PC-3 (cell line): Measurements from ENCODE around the gene GGNBP2. TPM values are rescaled to one million over a fixed set of nuclear protein-coding genes. Genes with fewer than 3 reads are reported as not detected.

Experiments used
- ATAC-seq: fragments of 200-7000 bp; cut with Tn5 transposase; 2 replicates; pipeline ENCODE4 v1.9.1; 2020; ENCODE audit warnings: mild to moderate bottlenecking, moderate library complexity
- BruUV-seq: library from RNA; stranded (reverse); fragments of 400-500 nt; replicated peaks from 2 replicates; lab custom pipeline; 2021; lab: Mats Ljungman, UMichigan
- CTCF ChIA-PET: fragments of 300-600 bp; sonication (Branson Sonifier 250); formaldehyde crosslinking; loops from one replicate; lab custom pipeline; 2022; ENCODE audit warnings: antibody characterized with exemption; lab: Charles Lee
- POLR2A ChIA-PET: fragments of 300-600 bp; sonication (Branson Sonifier 250); formaldehyde crosslinking; loops from one replicate; lab custom pipeline; 2022; ENCODE audit warnings: antibody characterized with exemption; ENCODE audit not compliant: unreplicated experiment; lab: Charles Lee
- DNase-seq: peaks from one replicate; pipeline ENCODE4 v3.0.0-alpha.2; 2015
- H2AFZ ChIP-seq: fragments of 300-600 bp; sonication (generic); 2 replicates; pipeline ENCODE4 v1.6.0; 2016; ENCODE audit warnings: antibody characterized with exemption, low read length
- H3F3A ChIP-seq: fragments of 300-600 bp; sonication (generic); one replicate; pipeline ENCODE4 v1.6.0; 2017; ENCODE audit warnings: antibody characterized with exemption, low read length, control low read depth, mild to moderate bottlenecking; ENCODE audit not compliant: unreplicated experiment
- H3K27ac ChIP-seq: fragments of 300-600 bp; sonication (generic); 2 replicates; pipeline ENCODE4 v1.5.1; 2016; ENCODE audit warnings: mild to moderate bottlenecking, low read length
- H3K27me3 ChIP-seq: fragments of 300-600 bp; sonication (generic); 2 replicates; pipeline ENCODE4 v1.6.1; 2016; ENCODE audit warnings: low read length, mixed read lengths
- H3K36me3 ChIP-seq: fragments of 300-600 bp; sonication (generic); 2 replicates; pipeline ENCODE4 v1.6.1; 2016; ENCODE audit warnings: low read depth, mixed run types, low read length, mixed read lengths
- H3K4me1 ChIP-seq: fragments of 300-600 bp; sonication (generic); 2 replicates; pipeline ENCODE4 v1.5.1; 2016; ENCODE audit warnings: low read length; ENCODE audit not compliant: insufficient read depth
- H3K4me2 ChIP-seq: fragments of 300-600 bp; sonication (generic); 2 replicates; pipeline ENCODE4 v1.6.0; 2016; ENCODE audit warnings: low read length
- H3K4me3 ChIP-seq: fragments of 300-600 bp; sonication (generic); 2 replicates; pipeline ENCODE4 v1.5.1; 2016; ENCODE audit warnings: mild to moderate bottlenecking, low read length, mixed read lengths
- H3K79me2 ChIP-seq: fragments of 300-600 bp; sonication (generic); 2 replicates; pipeline ENCODE4 v1.6.1; 2017; ENCODE audit warnings: low read length, mixed read lengths
- H3K9ac ChIP-seq: fragments of 300-600 bp; sonication (generic); 2 replicates; pipeline ENCODE4 v1.6.0; 2016; ENCODE audit warnings: mild to moderate bottlenecking, low read length
- H3K9me2 ChIP-seq: fragments of 300-600 bp; sonication (generic); replicated peaks from 2 replicates; pipeline ENCODE4 v1.6.1; 2016; ENCODE audit warnings: mixed run types, low read length, mixed read lengths
- H3K9me3 ChIP-seq: fragments of 300-600 bp; sonication (generic); 2 replicates; pipeline ENCODE4 v1.6.1; 2016; ENCODE audit warnings: low read length, mixed read lengths
- H4K20me1 ChIP-seq: fragments of 300-600 bp; sonication (generic); 2 replicates; pipeline ENCODE4 v1.6.1; 2016; ENCODE audit warnings: low read length, mixed read lengths
- CTCF ChIP-seq: fragments of 300-600 bp; sonication (generic); conservative IDR thresholded peaks from 2 replicates; pipeline ENCODE4 v1.5.1; 2017; ENCODE audit warnings: antibody characterized with exemption, low read depth, mild to moderate bottlenecking, low read length
- EZH2 ChIP-seq: fragments of 300-600 bp; sonication (generic); IDR thresholded peaks from one replicate; pipeline ENCODE4 v1.6.1; 2017; ENCODE audit warnings: antibody characterized with exemption, mild to moderate bottlenecking, low read length; ENCODE audit not compliant: unreplicated experiment
- EZH2phosphoT487 ChIP-seq: fragments of 300-600 bp; sonication (generic); IDR thresholded peaks from 2 replicates; pipeline ENCODE4 v1.6.1; 2018; ENCODE audit warnings: mild to moderate bottlenecking, antibody characterized with exemption, low read length, borderline replicate concordance
- intact Hi-C: fragments of 100-400 bp; cut with micrococcal nuclease; formaldehyde crosslinking; loops from 2 replicates; pipeline ENCODE4 v1.9.0; 2023
- total RNA-seq: library from RNA; depleted of rRNA; stranded (reverse); fragments of >200 nt; gene quantifications from 2 replicates; pipeline ENCODE4 v1.2.3, GENCODE V29; 2014

GGNBP2 gene
- total RNA-seq, 1 experiment from 2014 or later: 33.0 TPM

- H3K36me3 ChIP-seq: peaks cover 7% of the 10 kb centered on the region
- TF ChIP-seq CTCF (no peak), EZH2 (no peak), EZH2phosphoT487 (no peak)
- POLR2A ChIA-PET: no interaction called here
- ATAC-seq (peak; percentile 94), DNase-seq (peak; percentile 67)
- CTCF ChIA-PET: interaction anchor here (1.6 kb wide), 1 partner anchor 11 kb away, joined by 17 read pairs; no protein-coding TSS in a partner anchor
- no peaks in the 10 kb centered on the region for H3K27me3 ChIP-seq
- H4K20me1 ChIP-seq: no peaks in the 10 kb centered on the region
- H3K9ac ChIP-seq: peak within 1 kb of the TSS; percentile 78
- H3K4me2 ChIP-seq: peak within 1 kb of the TSS; percentile 82
- no peaks in the 10 kb centered on the region for H3F3A ChIP-seq
- no peaks in the 10 kb centered on the region for H3K9me2 ChIP-seq
- no peak within 1 kb of the TSS for H3K27ac ChIP-seq
- H3K4me1 ChIP-seq: peaks cover 10% of the 10 kb centered on the region; the same call in 1 of the 2 replicates
- intact Hi-C loops: no loop called here
- BruUV-seq: no TSS peak
- no peaks in the 10 kb centered on the region for H3K9me3 ChIP-seq
- H3K4me3 ChIP-seq: peak within 1 kb of the TSS; percentile 80
- peak within 1 kb of the TSS; percentile 73 for H2AFZ ChIP-seq
- H3K79me2 ChIP-seq: peaks cover 20% of the 10 kb centered on the region
These were observed 47.0 kb downstream of the GGNBP2 start, which contains the start of gene DHRS11 for GRCh38 chr17:36591434-36592315. DHRS11 (plus strand) TSS chr17:36591879; CDS start chr17:36592010, 131 bp downstream.

GRCh38 chr17:36592316-36592715 is 47.6 kb downstream of the GGNBP2 start:
- Histone ChIP-seq H3K9me2 (no peaks in the 10 kb centered on the region), H3K4me2 (peak overlapping the region; percentile 82), H3K27ac (no peak overlapping the region), H3F3A (no peaks in the 10 kb centered on the region), H3K9me3 (no peaks in the 10 kb centered on the region), H3K4me1 (peaks cover 10% of the 10 kb centered on the region; the same call in 1 of the 2 replicates), H3K9ac (peak overlapping the region; percentile 78), H4K20me1 (no peaks in the 10 kb centered on the region), H3K36me3 (peaks cover under 1% of the 10 kb centered on the region; the same call in 1 of the 2 replicates), H3K27me3 (no peaks in the 10 kb centered on the region), H3K4me3 (peak overlapping the region; percentile 80), H3K79me2 (peaks cover 20% of the 10 kb centered on the region), H2AFZ (peak overlapping the region; percentile 73)
- ATAC-seq (peak; percentile 48), DNase-seq (peak; percentile 22)
- BruUV-seq: no TSS peak
- no peak for TF ChIP-seq EZH2
- TF ChIP-seq CTCF: no peak
- TF ChIP-seq EZH2phosphoT487: no peak
- intact Hi-C loops: no loop called here
- ChIA-PET POLR2A (interaction anchor here (0.6 kb wide), 1 partner anchor 18 kb away, joined by 3 read pairs; no protein-coding TSS in a partner anchor), CTCF (interaction anchor here (1.6 kb wide), 1 partner anchor 11 kb away, joined by 17 read pairs; no protein-coding TSS in a partner anchor)
